PC-3 (cell line): Measurements from ENCODE around the gene MAML3.

Experiments used
- EZH2 ChIP-seq: fragments of 300-600 bp; sonication (generic); IDR thresholded peaks from one replicate; pipeline ENCODE4 v1.6.1; 2017; ENCODE audit warnings: antibody characterized with exemption, mild to moderate bottlenecking, low read length; ENCODE audit not compliant: unreplicated experiment
- TF ChIP-seq, protein P1 (sequence below): fragments of 300-600 bp; sonication (generic); conservative IDR thresholded peaks from 2 replicates; pipeline ENCODE4 v1.5.1; 2017; ENCODE audit warnings: antibody characterized with exemption, low read depth, mild to moderate bottlenecking, low read length

DNA sequence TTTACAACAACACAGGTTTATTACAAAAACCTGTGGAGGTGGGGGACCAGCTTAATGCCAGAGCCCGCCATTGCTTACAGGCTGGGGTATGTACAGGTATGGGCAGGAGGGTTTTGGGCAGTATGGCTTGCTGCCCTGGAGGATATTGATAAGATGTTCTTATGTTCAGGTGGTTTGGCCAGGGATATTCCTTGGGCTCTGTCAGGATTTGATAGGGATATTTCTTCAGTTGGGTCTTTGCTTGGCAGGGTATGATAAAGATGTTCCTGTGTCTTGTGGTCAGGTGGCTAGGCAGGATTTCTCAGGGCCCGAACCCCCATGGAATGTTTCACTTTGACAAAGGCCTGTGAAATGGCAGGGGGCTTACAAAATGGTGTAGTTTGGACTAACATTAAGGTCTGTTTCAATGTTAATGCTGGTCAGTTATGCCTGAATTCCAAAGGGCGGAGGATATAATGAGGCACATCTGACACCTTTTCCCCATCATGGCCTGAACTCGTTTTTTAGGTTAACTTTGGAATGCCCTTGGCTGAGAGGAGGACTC lies 485.3 kb downstream of the MAML3 start:
- TF ChIP-seq, protein P1, sequence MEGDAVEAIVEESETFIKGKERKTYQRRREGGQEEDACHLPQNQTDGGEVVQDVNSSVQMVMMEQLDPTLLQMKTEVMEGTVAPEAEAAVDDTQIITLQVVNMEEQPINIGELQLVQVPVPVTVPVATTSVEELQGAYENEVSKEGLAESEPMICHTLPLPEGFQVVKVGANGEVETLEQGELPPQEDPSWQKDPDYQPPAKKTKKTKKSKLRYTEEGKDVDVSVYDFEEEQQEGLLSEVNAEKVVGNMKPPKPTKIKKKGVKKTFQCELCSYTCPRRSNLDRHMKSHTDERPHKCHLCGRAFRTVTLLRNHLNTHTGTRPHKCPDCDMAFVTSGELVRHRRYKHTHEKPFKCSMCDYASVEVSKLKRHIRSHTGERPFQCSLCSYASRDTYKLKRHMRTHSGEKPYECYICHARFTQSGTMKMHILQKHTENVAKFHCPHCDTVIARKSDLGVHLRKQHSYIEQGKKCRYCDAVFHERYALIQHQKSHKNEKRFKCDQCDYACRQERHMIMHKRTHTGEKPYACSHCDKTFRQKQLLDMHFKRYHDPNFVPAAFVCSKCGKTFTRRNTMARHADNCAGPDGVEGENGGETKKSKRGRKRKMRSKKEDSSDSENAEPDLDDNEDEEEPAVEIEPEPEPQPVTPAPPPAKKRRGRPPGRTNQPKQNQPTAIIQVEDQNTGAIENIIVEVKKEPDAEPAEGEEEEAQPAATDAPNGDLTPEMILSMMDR, result no peak
- no peak for TF ChIP-seq EZH2
